Body of pancreas (tissue), 4 donors: ENCODE measurements around the gene KCNA3. TPM values are rescaled to one million over a fixed set of nuclear protein-coding genes. Genes with fewer than 3 reads are reported as not detected.
A peak's percentile ranks its signal among the peaks of the same experiment; 100 is the strongest.

Experiments used
- ATAC-seq: fragments of 150-250 bp; one replicate; pipeline ENCODE4 v1.9.1; 2016
- DNase-seq, 4 donors: peaks; one replicate each; pipeline ENCODE4 v3.0.0-alpha.2; 2019
- H3K27ac ChIP-seq, 4 donors: fragments of 200-600 bp; sonication (generic); 1 replicate in 3 of 4; 2 replicates in 1 of 4; pipeline versions ENCODE4 v1.5.1 to v1.6.1; 2016 to 2019; ENCODE audit warnings: mild to moderate bottlenecking in 1 of 4, mixed read lengths in 1 of 4, moderate library complexity in 1 of 4
- H3K27me3 ChIP-seq, 2 donors: fragments of 200-600 bp; sonication (generic); one replicate each; pipeline ENCODE4 v1.6.0; 2016; ENCODE audit warnings: mild to moderate bottlenecking in 1 of 2
- H3K36me3 ChIP-seq, 2 donors: fragments of 200-600 bp; sonication (generic); replicated peaks in 1 of 2; 2 replicates each; pipeline ENCODE4 v1.5.1; 2016; ENCODE audit warnings: low read depth in 2 of 2; ENCODE audit not compliant: insufficient read depth in 1 of 2
- H3K4me1 ChIP-seq: fragments of 200-600 bp; sonication (generic); one replicate; pipeline ENCODE4 v1.6.0; 2016
- H3K4me3 ChIP-seq, 2 donors: fragments of 200-600 bp; sonication (generic); 1 replicate in 1 of 2; 2 replicates in 1 of 2; pipeline ENCODE4 v1.5.1; 2016 to 2019
- H3K9me3 ChIP-seq, 3 donors: fragments of 200-600 bp; sonication (generic); 1 replicate in 2 of 3; 2 replicates in 1 of 3; pipeline ENCODE4 v1.5.1; 2016
- CTCF ChIP-seq, 7 experiments: fragments of 450-650 bp in 4 of 7; fragments of 200-600 bp in 3 of 7; sonication (generic) in 3 of 7; IDR thresholded peaks; one replicate each; pipeline ENCODE4 v1.5.1; 2016 to 2019; ENCODE audit warnings: antibody characterized with exemption in 7 of 7
- POLR2A ChIP-seq, 3 donors: fragments of 450-650 bp; IDR thresholded peaks; one replicate each; pipeline ENCODE4 v1.6.1; 2016; ENCODE audit warnings: antibody characterized with exemption in 3 of 3, mild to moderate bottlenecking in 2 of 3
- WGBS, 2 donors: methylation state at CpG; one replicate each; pipeline ENCODE4 v1.1.5; 2017; 5-methylcytosine and 5-hydroxymethylcytosine counted together
- intact Hi-C: fragments of 100-400 bp; cut with DNase I; formaldehyde crosslinking; loops from one replicate; pipeline ENCODE4 v1.15.1; 2023
- total RNA-seq, 2 donors: library from RNA; depleted of rRNA; stranded (reverse); fragments of >200 nt; gene quantifications; one replicate each; pipeline ENCODE4 v1.1.0, GENCODE V29; 2016

KCNA3 gene
- total RNA-seq, 2 donors from 2014 or later, result 1.3 to 2.3 TPM

GRCh38 chr1:110630839-110631663 lies 43.7 kb downstream of the KCNA3 start:
- Histone ChIP-seq H3K27me3 (no peaks in the 10 kb centered on the region), H3K4me1 (peaks cover 10% of the 10 kb centered on the region), H3K27ac (no peak overlapping the region), H3K36me3 (no peaks in the 10 kb centered on the region), H3K4me3 (no peak overlapping the region), H3K9me3 (no peaks in the 10 kb centered on the region)
- TF ChIP-seq CTCF (IDR thresholded peaks at IDR 0.05), result peak; percentile 41 to 89 (median 82)
- TF ChIP-seq POLR2A (IDR thresholded peaks at IDR 0.05), result no peak
- intact Hi-C loops, result loop anchor here (5.0 kb wide), 2 partner anchors 136 to 156 kb away; no protein-coding TSS in a partner anchor
- WGBS, 2 donors, result 20 to 24% methylated on average over 13 of the region's 13 CpGs
- DNase-seq (peak; percentile 79 to 82 (median 80)), ATAC-seq (peak; percentile 77)

GRCh38 chr1:110628323-110629105 lies 46.2 kb downstream of the KCNA3 start:
- Histone ChIP-seq H3K4me3 (no peak overlapping the region), H3K27ac (no peak overlapping the region), H3K4me1 (no peaks in the 10 kb centered on the region), H3K36me3 (no peaks in the 10 kb centered on the region), H3K9me3 (no peaks in the 10 kb centered on the region), H3K27me3 (no peaks in the 10 kb centered on the region)
- 62 to 65% methylated on average over 6 of the region's 6 CpGs for WGBS, 2 donors
- DNase-seq (no peak), ATAC-seq (no peak)
- intact Hi-C loops, result no loop called here
- TF ChIP-seq POLR2A (IDR thresholded peaks at IDR 0.05) (no peak), CTCF (IDR thresholded peaks at IDR 0.05) (no peak)

GRCh38 chr1:110627764-110628163 lies 47.0 kb downstream of the KCNA3 start:
- WGBS, 2 donors, result 83 to 85% methylated on average over 2 of the region's 2 CpGs
- H3K9me3 ChIP-seq, result no peaks in the 10 kb centered on the region
- no peak overlapping the region for H3K4me3 ChIP-seq
- no peaks in the 10 kb centered on the region for H3K27me3 ChIP-seq
- H3K36me3 ChIP-seq, result no peaks in the 10 kb centered on the region
- no peak overlapping the region for H3K27ac ChIP-seq
- H3K4me1 ChIP-seq, result no peaks in the 10 kb centered on the region
- intact Hi-C loops, result no loop called here
- TF ChIP-seq CTCF (IDR thresholded peaks at IDR 0.05) (no peak), POLR2A (IDR thresholded peaks at IDR 0.05) (no peak)
- no peak for ATAC-seq
- no peak for DNase-seq

GRCh38 chr1:110626889-110627288 lies 47.9 kb downstream of the KCNA3 start:
- intact Hi-C loops, result no loop called here
- no peak for TF ChIP-seq CTCF (IDR thresholded peaks at IDR 0.05)
- TF ChIP-seq POLR2A (IDR thresholded peaks at IDR 0.05), result no peak
- H3K27me3 ChIP-seq, result no peaks in the 10 kb centered on the region
- no peaks in the 10 kb centered on the region for H3K4me1 ChIP-seq
- WGBS, 2 donors, result 55 to 65% methylated on average over 7 of the region's 7 CpGs
- no peak overlapping the region for H3K4me3 ChIP-seq
- H3K27ac ChIP-seq, result no peak overlapping the region
- H3K9me3 ChIP-seq, result no peaks in the 10 kb centered on the region
- H3K36me3 ChIP-seq, result no peaks in the 10 kb centered on the region
- DNase-seq, result no peak
- ATAC-seq, result no peak

Other genes with a start within 250 kb of the KCNA3 start
- gene PROK1, start 223.8 kb downstream of the KCNA3 start, total RNA-seq, result 1 to 10 TPM in 1 of 2 donors, under 1 TPM in 1; 0.26 to 4.9 TPM
- not detected for gene KCNA10, start 155.8 kb downstream of the KCNA3 start, total RNA-seq
- 1 to 10 TPM; 1.3 TPM for gene KCNA2, start 68.6 kb downstream of the KCNA3 start, total RNA-seq
- 10 to 100 TPM in 1 of 2 donors, 1 to 10 TPM in 1; 4.9 to 16.6 TPM for gene CD53, start 198.2 kb upstream of the KCNA3 start, total RNA-seq